ENCODE measurements around the gene SOBP. TPM values are rescaled to one million over a fixed set of nuclear protein-coding genes. Genes with fewer than 3 reads are reported as not detected.

The SOBP gene
- total RNA-seq, 1 experiment from 2014 or later: 10.1 TPM

- no peak overlapping the region for H3K27ac Mint-ChIP-seq
- ATAC-seq (peak; percentile 82), DNase-seq (ENCODE audit: low spot score) (peak; percentile 89)
- H3K4me3 Mint-ChIP-seq: peak overlapping the region; percentile 60
- H3K9me3 Mint-ChIP-seq: no peaks in the 10 kb centered on the region
- ChIA-PET POLR2A (no interaction called here), CTCF (interaction anchor here (0.6 to 1.4 kb wide), 16 partner anchors 14 to 561 kb away, joined by 3 to 9 read pairs (median 3); partner anchors contain the start of gene PDSS2)
- TF ChIP-seq CTCF (IDR thresholded peaks at IDR 0.05): peak; percentile 69
- no peak for TF ChIP-seq ZNF423 (CRISPR knock-in tag; IDR thresholded peaks at IDR 0.05)
- TF ChIP-seq AFF4 (CRISPR knock-in tag; IDR thresholded peaks at IDR 0.05; ENCODE audit: borderline replicate concordance): 0 out of 2 replicates have a peak, but pooled peaks have one; percentile 47
- 0 out of 2 replicates have a peak, but pooled peaks have one; percentile 38 for TF ChIP-seq ZBTB21 (CRISPR knock-in tag; IDR thresholded peaks at IDR 0.05; ENCODE audit: borderline replicate concordance)
- TF ChIP-seq MAX (CRISPR knock-in tag; IDR thresholded peaks at IDR 0.05): peak; percentile 63
- peak; percentile 60 for TF ChIP-seq SP1 (CRISPR knock-in tag; conservative IDR thresholded peaks at IDR 0.05)
- TF ChIP-seq GABPB1 (CRISPR knock-in tag; IDR thresholded peaks at IDR 0.05): peak; percentile 81
- TF ChIP-seq HMGXB4 (CRISPR knock-in tag; IDR thresholded peaks at IDR 0.05): peak; percentile 85
- peak; percentile 36; the same call in 1 of the 2 replicates for TF ChIP-seq TEAD1 (CRISPR knock-in tag; IDR thresholded peaks at IDR 0.05)
- peak; percentile 70; the same call in 1 of the 2 replicates for TF ChIP-seq CREM (CRISPR knock-in tag; IDR thresholded peaks at IDR 0.05)
- no peak for TF ChIP-seq ATF1 (CRISPR knock-in tag; IDR thresholded peaks at IDR 0.05)
- TF ChIP-seq ETV6 (CRISPR knock-in tag; IDR thresholded peaks at IDR 0.05): peak; percentile 38; the same call in 1 of the 2 replicates
- no peak for TF ChIP-seq ZNF263 (CRISPR knock-in tag; IDR thresholded peaks at IDR 0.05; ENCODE audit: low read depth)
- peaks cover 13% of the 10 kb centered on the region for H3K27me3 Mint-ChIP-seq (ENCODE audit: low read depth)
- no peaks in the 10 kb centered on the region for H3K36me3 Mint-ChIP-seq
- H3K4me1 Mint-ChIP-seq: peaks cover 37% of the 10 kb centered on the region
Observed at GRCh38 chr6:107674995-107675738, 185.2 kb downstream of the SOBP start.

- Mint-ChIP-seq H3K9me3 (no peaks in the 10 kb centered on the region), H3K27ac (no peak overlapping the region), H3K27me3 (ENCODE audit: low read depth) (peaks cover 13% of the 10 kb centered on the region), H3K36me3 (no peaks in the 10 kb centered on the region), H3K4me3 (no peak overlapping the region), H3K4me1 (peaks cover 30% of the 10 kb centered on the region)
- CTCF ChIA-PET: interaction anchor here (0.7 to 1.4 kb wide), 10 partner anchors 13 to 373 kb away, joined by 3 to 9 read pairs (median 4); partner anchors contain the start of gene PDSS2
- POLR2A ChIA-PET: interaction anchor here (0.5 kb wide), 1 partner anchor 19 kb away, joined by 3 read pairs; no protein-coding TSS in a partner anchor
- no peak for DNase-seq (ENCODE audit: low spot score)
- no peak for ATAC-seq
- no peak for TF ChIP-seq JAZF1 (CRISPR knock-in tag; IDR thresholded peaks at IDR 0.05)
- TF ChIP-seq ZNF396 (CRISPR knock-in tag; IDR thresholded peaks at IDR 0.05; ENCODE audit: borderline replicate concordance): no peak
- TF ChIP-seq HMGXB4 (CRISPR knock-in tag; IDR thresholded peaks at IDR 0.05): no peak
- no peak for TF ChIP-seq FOXP1 (CRISPR knock-in tag; IDR thresholded peaks at IDR 0.05; ENCODE audit: borderline replicate concordance)
- no peak for TF ChIP-seq MLX (CRISPR knock-in tag; IDR thresholded peaks at IDR 0.05)
- no peak for TF ChIP-seq JUN (CRISPR knock-in tag; IDR thresholded peaks at IDR 0.05)
- no peak for TF ChIP-seq ELF4 (CRISPR knock-in tag; IDR thresholded peaks at IDR 0.05; ENCODE audit: low read depth)
- no peak for TF ChIP-seq HMGA2 (CRISPR knock-in tag; IDR thresholded peaks at IDR 0.05)
- TF ChIP-seq GTF2I (CRISPR knock-in tag; conservative IDR thresholded peaks at IDR 0.05): no peak
- TF ChIP-seq ZNF512 (CRISPR knock-in tag; IDR thresholded peaks at IDR 0.05; ENCODE audit: borderline replicate concordance): no peak
- no peak for TF ChIP-seq CBFB (CRISPR knock-in tag; IDR thresholded peaks at IDR 0.05; ENCODE audit: low read depth)
Observed at GRCh38 chr6:107676042-107676441, 186.1 kb downstream of the SOBP start.

Data from WTC11 (cell line).